GM23338 (cell line): ENCODE results near the gene SLCO3A1.

ENCODE experiments used
- CTCF ChIP-seq, 2 experiments: fragments of 200-600 bp in 1 of 2; sonication (generic) in 1 of 2; conservative IDR thresholded peaks; 2 replicates each; pipeline versions ENCODE4 v1.5.1 to v1.6.1; 2016 to 2017; ENCODE audit warnings: antibody characterized with exemption in 2 of 2, low read depth in 2 of 2, mild to moderate bottlenecking in 2 of 2, moderate library complexity in 1 of 2
- EZH2phosphoT487 ChIP-seq: fragments of 200-600 bp; sonication (generic); IDR thresholded peaks from one replicate; pipeline ENCODE4 v1.8.1; 2018; ENCODE audit warnings: antibody characterized with exemption; ENCODE audit not compliant: unreplicated experiment
- JUNB ChIP-seq: IDR thresholded peaks from one replicate; pipeline ENCODE4 v1.6.1; 2016; ENCODE audit warnings: antibody characterized with exemption; ENCODE audit not compliant: unreplicated experiment
- POLR2AphosphoS5 ChIP-seq: IDR thresholded peaks from 2 replicates; pipeline ENCODE4 v1.6.1; 2016; ENCODE audit warnings: antibody characterized with exemption, low read depth

- TF ChIP-seq JUNB (no peak), CTCF (conservative IDR thresholded peaks at IDR 0.05; ENCODE audit: low read depth in 2 of 2) (no peak), POLR2AphosphoS5 (no peak), EZH2phosphoT487 (no peak)
These were observed 309.1 kb downstream of the SLCO3A1 start for GRCh38 chr15:92162657-92163056.
